DMS 273 (cell line): Measurements from ENCODE around the gene GMPR.

Experiments used
- DNase-seq: peaks from one replicate; lab custom pipeline; 2025; ENCODE audit not compliant: unreplicated experiment; lab: John Stamatoyannopoulos, UW

The GMPR gene

DNA sequence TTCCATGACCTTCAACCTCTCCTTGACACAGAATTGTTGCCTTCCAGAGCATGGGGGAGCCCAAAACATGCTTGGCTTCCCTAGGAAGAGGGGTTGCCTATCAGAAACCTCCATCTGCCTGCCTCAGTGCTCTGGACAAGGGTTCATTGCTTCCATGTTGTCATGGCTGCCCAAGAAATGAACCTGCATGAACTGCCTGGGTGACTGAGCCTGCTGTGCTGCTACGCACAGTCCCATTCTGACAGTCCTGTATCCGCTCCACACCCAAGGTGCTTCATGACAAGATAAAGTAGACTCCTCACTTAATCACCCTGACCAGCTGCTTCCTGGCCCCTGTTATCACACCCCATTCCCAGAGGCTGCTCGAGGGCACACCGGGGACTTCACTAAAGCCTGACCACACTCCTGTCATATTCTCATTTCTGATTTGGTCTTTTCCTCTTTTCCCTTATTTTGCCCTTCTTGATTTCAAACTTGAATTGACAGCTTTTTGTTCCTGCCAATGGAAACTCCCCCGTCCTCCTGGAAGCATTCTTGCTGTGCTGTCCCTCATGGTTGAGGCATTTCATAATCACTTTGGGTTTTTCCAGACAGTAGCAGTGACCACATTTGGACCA is 31.9 kb downstream of the GMPR start:
- no peak for DNase-seq

DNA sequence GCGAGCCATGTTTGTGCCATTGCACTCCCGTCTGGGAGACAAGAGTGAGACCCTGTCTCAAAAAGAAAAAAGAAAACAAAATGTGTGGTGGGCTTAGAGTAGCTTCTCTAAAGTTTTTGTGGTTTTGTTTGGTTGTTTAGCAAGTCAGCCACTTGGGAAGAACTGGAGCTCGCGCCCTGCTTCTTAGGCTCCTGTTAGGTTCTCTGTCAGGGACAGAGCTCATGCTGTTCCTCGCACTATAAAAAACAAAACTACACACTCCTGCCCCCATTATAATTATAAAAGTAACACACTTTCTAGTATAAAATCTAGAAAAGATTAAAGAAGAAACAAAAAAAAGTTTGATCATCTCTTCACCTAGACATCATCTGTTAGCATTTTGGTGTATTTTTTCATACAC is 33.0 kb downstream of the GMPR start:
- DNase-seq = no peak

DNA sequence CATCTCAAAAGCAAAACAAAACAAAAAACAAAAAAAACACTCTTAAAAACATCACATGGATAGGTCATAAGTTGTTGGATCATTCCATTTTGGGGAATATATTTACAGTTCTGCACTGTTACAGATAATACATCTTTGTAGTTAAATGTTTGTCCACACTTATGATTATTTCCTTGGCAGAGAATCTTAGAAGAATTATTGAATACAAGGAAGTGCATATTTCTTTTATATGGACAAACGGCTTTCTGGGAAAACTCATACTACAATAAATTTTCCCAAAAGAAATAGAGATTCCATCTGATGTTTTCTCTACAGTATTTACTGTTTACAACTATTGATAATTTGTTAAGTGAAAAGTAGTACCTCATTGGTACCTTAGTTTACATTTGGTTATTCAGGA is 33.8 kb downstream of the GMPR start:
- DNase-seq = no peak

DNA sequence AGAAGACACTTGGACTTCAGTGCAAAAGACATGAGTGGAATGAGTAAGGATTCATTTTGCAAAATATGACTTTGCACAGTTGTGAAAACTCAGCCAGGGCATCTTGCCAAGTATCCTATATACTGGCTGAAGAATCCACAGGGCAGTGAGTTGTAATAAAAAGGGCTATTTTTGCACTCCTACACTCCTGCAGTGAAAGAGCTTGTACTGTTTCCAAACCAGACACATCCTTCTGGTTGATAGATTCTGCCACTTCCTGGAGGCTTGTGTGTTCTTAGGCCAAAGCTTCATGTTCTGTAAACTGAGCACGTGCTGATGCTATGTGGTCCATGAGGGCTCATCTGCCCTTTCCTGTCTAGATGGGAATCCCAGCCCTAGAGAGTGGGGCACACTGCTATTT is 34.9 kb downstream of the GMPR start:
- no peak for DNase-seq

DNA sequence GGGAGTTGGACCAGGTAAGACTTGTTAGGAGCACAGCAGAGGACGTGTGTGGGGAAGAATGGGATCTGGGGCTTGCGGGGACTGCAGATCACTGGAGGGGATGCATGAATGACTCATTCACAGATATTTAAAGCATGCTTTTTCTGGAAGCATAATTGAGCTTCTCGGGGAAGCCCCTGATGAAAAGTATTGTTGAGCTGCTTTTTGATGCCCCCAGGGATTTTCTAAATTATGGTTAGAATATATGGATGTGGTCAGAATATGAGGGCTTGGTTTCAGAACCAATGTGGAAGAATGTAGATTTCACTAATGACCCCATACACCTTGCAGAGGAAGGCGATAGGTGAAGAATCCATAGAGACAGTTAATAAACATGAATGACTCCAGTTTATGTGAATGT is 36.1 kb downstream of the GMPR start:
- DNase-seq = no peak

DNA sequence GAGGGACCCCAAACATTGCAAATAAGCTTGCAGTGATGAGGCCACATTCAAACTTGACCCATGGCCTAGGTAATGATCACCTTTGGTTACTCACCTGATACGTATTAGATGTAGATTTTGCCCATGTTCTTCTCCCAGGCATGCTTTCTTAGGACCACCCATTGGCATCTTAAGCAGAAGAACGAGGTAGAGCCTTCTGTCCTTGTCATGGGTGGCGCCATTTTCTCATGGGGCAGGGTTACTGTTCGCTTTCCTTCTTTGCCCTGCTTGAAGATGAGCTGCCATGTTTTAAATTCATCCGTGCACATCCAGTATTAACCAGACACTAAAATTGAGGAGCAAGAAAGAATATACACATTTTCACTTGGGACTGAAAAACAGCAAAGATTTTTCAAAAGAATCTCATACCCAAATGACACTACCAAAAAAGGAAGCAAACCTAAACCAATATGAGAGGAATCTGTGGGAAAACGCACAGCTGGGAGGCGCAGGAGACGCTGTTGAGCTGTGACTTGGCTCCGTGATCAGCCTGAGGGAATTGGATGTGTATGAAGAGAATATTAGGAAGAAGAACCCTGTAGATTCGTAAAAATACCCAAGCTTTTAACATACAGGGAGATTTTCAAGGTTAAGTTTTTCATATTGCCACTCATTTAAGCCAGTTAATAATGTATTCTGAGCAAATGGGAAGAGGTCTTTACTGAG is 36.6 kb downstream of the GMPR start:
- DNase-seq = no peak

DNA sequence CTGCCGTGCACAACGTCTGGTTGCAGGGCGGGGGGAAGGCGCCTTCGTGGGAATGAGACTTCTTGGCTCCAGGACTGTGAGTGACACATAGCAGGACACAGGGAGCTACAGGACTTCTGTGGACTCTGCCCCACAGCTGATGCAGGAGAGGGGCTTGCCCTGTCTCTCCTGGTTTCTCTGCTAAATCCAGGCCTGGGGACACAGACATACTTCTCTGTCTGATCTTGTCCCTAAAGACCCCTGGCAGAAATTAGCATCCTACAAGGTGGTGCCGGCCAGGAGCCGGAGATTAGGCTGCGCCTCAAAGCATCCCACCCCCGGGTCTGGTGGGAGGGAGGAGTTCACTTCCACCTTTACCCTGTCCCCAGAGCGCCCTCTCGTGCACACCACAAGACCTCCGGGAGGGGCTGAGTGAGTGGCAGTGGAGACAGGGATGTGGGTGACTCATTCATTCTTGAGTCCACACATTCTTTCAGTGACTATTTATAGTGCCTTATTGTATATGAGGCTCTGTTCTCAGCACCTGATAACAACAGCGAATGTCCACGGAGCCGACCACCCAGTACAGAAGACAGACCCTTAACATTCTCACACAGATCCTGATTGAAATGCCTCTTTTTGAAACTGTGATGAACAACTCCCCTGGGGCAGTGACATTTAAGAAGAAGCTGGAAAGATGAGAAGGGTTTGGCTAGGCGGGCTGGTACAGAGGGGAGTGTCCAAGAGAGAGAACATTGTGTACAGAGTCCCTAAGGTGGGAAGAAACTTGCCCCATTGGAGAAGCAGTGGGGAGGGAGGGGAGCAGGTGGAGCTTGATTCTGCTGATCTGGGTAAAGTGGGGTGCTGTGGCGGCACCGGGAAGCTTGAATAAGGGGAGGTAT is 39.0 kb downstream of the GMPR start:
- DNase-seq = peak; percentile 72

DNA sequence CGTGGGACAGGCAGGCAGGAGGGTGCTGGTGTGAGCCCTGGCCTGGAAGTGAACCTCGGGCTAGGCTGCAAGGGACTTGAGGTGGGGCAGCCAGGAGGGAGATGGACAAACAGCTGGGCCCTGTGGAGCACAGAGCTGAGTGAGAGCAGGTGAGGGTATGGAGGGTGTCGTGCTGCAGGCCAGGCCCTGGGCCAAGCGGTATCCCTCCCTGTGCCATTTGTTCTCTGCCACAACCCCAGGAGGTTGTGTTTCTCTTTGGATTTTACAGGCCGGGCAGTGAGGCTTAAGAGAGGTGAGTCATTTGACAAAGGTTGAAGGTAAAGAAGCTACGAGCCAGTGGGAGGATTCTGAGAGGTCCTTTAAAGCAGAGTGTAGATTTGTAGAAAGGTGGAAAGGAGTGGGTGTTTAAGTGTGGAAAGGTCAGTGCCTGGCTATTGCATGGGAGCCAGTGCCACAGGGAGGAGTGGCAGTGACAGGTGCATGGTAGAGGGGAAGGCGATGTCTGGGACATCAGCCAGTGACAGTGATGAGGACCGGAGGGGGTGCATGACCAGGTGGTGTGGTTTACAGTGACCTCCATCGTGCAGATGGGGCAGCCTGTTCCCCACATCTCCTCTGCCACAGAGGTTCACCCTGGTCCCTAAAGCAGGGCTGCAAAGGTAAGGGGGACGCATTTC is 39.8 kb downstream of the GMPR start:
- DNase-seq = no peak

DNA sequence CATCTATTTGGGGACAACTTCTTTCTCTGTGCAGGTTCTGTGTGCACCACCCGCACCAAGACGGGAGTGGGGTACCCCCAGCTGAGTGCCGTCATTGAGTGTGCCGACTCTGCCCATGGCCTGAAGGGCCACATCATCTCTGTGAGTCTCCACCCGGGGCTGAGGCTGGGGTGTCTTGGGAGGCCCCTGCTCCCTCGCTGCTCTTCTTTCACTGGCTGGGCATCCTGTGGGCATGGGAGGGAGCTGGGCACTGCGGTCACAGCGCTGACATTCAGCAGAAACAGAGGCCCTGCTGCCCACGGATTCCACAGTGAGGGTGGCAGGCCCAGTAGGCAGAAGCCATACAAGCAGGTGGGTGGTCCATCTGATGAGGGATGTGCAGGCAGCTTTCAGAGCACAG is 40.4 kb downstream of the GMPR start:
- no peak for DNase-seq

DNA sequence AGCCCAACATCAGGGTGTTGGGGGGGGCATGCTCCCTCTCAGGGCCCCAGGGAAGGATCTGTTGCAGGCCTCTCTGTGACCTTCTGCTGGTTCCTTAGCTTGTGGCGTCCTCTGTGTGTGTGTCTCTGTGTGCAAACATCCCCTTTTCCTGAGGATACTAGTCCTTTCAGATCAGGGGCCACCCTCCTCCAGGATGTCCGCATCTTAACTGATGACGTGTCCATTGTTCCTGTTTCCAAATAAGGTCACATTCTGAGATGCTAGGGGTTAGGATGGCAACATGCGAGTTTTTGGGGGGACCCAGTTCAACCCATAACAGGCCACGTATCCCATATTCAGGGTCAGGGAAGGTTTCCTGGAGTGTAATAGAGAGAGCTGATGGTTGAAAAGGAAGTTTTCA is 40.9 kb downstream of the GMPR start:
- no peak for DNase-seq

DNA sequence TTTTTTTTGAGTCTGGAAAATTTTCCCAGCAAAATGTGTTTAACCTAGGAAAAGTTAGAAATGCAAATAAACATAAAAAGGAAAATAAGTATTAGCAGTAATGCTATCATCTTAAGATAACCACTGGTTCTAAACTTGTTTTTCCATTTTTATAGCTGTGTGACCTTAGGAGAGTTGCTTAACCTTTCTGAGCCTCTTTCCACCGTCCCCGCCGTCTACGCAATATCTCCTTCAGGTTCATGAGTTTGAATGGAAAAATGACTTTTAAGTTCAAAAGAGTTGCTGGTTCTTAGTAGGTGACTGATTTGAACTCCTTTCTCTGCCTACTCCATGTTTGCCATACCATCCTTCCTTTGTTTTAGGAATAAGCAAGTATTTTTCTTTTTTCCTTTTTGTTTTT is 44.0 kb downstream of the GMPR start:
- DNase-seq = no peak

DNA sequence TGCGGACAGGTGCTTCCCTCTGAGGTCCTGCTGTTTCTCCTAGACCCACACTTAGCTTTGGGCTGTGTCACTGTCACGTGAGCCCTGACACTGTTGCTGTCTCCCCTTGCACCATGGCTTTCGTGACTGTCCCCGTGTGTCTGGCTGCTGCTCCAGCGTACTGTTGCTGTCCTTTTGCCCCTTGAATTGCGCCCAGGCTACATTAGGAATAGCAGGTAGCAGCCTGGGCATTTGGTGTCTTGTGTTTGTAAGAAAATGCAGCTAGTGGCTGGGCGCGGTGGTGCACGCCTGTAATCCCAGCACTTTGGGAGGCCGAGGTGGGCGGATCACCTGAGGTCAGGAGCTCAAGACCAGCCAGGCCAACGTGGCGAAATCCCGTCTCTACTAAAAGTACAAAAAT is 46.1 kb downstream of the GMPR start:
- no peak for DNase-seq

DNA sequence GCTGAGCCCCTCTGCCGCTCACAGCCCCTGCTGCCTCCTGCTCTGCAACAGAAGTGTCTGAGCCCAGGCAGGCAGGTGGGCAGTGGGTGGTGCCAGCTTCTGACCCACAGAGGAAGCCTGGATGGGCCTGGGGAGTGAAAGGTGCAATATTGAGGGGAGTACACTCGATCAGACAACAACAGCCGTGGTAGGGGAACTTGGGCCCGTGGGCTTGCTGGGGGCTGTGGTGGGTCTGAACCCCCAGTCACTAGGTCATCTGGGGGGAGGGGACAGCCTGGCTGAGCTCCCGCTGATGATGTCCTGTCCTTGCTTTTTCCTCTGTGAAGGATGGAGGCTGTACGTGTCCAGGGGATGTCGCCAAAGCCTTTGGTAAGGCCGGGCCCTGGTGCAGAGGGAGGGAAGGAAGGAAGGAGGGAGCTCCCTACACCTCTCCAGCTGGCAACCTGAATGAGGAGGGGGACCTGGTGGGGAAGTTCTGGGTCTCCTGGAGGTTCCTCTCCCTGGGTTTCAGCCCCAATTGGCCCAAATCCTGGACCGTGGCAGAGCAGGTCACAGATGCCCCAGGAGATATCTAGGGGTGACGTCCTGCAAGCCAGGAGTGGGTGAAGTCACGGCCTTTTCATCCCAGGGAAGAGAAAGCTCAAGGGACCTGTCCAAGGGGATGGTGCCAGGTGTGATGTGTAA is 47.2 kb downstream of the GMPR start:
- no peak for DNase-seq

DNA sequence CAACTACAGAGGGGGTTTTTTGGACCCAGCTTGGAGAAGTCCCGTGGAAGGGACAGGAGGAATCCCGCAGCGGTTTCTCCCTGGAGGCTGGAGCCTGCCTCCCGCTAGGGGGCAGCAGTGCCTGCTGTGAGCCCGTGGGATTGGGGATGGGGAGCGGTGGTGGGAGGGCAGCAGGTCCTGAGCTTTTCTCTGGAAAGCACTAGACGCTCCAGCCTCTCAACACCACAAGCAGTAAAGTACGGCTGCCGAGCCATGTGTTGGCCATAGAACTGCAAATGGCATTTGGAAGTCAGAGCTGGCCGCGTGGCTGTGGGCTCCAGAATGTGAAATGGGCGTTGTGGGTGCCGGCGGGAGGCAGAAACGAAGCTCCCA is 47.8 kb downstream of the GMPR start:
- DNase-seq = peak; percentile 70

DNA sequence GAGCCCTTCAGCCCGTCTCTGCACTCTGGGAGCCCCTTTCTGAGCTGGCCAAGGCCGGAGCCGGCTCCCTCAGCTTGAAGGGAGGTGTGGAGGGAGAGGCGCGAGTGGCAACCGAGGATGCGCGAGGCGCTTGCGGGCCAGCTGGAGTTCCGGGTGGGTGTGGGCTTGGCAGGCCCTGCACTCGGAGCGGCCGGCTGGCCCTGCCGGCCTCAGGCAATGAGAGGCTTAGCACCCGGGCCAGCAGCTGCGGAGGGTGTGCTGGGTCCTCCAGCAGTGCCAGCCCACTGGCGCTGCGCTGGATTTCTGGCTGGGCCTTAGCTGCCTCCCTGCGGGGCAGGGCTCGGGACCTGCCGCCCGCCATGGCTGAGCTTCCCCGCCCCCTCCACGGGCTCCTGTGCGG is 49.8 kb downstream of the GMPR start:
- no peak for DNase-seq

DNA sequence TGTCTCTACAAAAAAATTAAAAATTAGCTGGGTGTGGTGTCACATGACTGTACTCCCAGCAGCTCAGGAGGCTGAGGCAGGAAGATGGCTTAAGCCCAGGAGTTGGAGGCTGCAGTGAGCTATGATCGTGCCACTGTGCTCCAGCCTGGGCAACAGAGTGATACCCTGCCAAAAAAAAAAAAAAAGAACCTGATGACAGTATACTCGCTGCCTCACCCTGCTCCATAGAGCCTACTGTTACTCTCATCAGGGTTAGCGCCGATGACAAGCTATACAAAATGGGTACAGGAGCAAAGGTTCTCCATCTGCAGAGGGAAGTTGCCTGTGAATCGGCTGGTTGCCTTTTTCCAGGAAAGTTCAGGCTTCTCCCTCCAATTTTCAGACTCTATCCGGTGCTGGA is 53.4 kb downstream of the GMPR start:
- no peak for DNase-seq

DNA sequence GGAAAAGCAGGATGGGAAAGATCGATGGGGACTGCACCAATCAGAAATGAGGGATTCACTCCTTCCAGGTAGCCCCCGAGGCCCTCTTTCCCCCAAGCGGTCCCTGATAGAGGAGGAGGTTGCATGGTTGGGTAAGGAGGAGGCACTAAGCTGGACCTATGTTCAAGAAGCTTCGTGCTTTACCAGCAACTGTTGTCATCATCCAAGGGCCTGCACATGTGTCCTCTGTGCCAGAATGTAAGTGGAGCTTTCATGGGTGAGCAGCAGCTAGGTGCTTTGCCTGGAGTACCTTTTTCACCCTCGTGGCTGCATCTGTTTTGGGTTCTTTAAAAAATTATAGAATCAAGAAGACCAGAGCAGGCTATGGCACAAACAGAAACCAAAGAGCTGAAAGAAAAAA is 54.0 kb downstream of the GMPR start:
- DNase-seq = no peak

DNA sequence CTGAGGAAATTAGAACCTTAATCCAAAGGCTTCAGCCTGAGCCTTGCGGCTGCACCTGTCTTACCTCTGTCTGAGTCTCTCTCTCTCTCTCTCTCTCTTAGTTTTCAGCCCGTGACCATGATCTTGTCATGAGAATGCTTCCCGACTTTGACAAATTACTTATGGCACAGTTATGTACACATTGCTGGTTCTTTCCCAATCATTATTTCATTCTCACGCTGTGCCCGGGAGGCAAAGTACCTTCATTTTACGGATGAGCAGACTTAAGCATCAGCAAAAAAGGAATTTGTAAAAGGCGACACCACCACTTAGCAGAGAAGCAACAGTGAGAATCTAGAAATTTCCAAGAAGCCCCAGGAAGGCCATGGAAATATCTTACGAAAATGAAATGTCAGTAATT is 54.6 kb downstream of the GMPR start:
- DNase-seq = no peak

DNA sequence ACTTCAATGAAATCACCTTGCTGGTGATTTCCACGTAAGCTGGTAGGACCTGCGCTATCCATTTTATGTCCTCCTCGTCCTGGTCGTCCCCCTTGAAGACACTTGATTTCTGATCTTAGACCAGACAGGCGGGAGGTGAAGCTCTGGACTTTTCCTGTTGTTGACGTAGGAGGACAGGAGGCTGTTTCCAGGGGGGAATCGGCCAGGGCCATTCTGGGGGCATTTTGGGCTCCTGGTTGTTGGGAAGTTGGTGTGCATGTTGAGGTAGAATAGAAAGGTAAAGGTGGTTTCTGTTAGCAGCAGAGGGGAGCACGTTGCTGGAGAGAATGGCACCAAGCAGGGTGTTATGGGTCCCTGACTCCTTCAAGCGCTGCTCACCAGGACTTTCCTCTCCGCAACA is 56.0 kb downstream of the GMPR start:
- no peak for DNase-seq

DNA sequence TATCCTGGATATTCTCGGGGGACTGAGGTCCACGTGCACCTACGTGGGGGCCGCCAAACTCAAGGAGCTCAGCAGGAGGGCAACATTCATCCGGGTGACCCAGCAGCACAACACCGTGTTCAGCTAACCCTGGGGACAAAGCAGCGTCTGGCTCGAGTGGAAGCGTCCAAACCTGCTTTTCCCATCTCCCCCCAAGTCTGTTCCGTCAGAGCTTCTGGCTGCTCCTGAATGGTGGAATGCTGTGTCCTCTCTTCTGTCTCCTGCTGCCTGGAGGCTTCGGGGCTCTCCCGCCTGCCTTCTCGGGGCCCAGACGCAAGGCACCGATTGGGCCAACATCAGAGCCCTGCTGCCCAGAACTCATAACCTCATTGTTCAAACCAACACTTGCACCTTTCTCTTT is 56.7 kb downstream of the GMPR start:
- DNase-seq = no peak

DNA sequence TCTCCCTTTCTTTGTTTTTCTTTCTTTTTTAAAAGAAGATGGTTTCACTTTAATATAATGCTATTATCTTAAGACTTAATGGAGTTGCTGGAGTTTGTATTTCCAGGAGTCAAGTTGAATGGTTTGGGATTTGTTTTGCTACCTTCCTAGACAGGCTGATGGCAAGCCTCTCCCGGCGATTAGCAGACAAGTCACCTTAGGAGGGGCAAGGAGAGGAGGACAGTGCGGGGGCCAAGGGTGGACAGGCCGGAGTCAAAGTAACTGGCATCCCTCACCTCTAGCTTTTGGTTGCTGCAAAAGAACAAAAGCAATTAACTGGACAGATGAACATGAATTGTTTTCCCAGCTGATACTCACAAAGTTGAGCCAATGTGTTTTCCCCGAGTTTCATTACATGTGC is 57.1 kb downstream of the GMPR start:
- no peak for DNase-seq
